T-helper 1 cell treated with Interleukin-12 subunit alpha and Interleukin-12 subunit beta and Interleukin-4 antibody, amounts not matched to agents 30 ng/mL and 1 ng/mL, for 36 hours (primary cell): ENCODE data around the gene ZNF446. TPM values are rescaled to one million over a fixed set of nuclear protein-coding genes. Genes with fewer than 3 reads are reported as not detected.
"Not testable (repeated sequence)": the region's sequence is repeated elsewhere in the genome, so short reads cannot be mapped to it uniquely, and the experiment has no call there.

ENCODE experiments used
- intact Hi-C: fragments of 100-400 bp; cut with micrococcal nuclease; formaldehyde crosslinking; loops from one replicate; pipeline ENCODE4 v1.15.1; 2024
- total RNA-seq: library from RNA; stranded (reverse); gene quantifications from 2 replicates; pipeline ENCODE4 v1.2.3, GENCODE V29; 2022

ZNF446 gene
- total RNA-seq, 1 donor from 2014 or later, result 7.8 TPM

DNA sequence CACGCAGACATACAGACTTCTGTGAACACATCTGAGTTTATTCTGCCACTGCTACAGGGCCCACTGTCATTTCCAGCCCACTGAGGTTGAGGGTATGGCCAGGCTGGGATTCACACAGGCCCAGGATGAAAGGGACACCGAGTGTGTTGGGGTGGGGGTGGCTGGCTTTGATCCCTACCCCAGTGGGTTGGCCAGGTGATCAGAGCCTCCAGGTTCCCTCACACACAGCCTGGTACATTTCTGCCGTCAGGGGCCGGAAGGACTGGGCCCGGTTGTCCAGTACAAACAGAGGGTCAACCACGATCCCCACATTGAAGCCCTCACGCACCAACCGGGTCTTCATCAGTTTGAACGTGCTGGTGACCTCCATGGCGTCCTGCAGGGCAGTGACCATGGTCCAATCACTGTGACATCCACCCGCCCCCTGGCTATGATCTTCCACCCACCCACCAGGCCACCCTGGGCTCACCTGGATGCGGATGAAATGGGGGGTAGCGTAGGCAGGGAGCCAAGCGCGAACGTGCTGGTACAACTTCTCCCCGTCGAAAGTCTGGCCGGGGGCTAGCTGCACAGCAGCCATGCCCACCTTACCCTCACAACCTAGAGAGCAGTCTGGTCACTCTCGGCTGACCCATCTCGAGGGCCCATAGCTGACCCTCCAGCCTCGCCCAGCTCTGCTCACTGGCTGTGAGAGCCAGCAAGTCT is 22.3 kb downstream of the ZNF446 start:
- intact Hi-C loops, result loop anchor here (1.0 kb wide), 16 partner anchors 16 to 193 kb away; partner anchors contain the start of genes ERVK3-1, MZF1, RPS5 and TRIM28

DNA sequence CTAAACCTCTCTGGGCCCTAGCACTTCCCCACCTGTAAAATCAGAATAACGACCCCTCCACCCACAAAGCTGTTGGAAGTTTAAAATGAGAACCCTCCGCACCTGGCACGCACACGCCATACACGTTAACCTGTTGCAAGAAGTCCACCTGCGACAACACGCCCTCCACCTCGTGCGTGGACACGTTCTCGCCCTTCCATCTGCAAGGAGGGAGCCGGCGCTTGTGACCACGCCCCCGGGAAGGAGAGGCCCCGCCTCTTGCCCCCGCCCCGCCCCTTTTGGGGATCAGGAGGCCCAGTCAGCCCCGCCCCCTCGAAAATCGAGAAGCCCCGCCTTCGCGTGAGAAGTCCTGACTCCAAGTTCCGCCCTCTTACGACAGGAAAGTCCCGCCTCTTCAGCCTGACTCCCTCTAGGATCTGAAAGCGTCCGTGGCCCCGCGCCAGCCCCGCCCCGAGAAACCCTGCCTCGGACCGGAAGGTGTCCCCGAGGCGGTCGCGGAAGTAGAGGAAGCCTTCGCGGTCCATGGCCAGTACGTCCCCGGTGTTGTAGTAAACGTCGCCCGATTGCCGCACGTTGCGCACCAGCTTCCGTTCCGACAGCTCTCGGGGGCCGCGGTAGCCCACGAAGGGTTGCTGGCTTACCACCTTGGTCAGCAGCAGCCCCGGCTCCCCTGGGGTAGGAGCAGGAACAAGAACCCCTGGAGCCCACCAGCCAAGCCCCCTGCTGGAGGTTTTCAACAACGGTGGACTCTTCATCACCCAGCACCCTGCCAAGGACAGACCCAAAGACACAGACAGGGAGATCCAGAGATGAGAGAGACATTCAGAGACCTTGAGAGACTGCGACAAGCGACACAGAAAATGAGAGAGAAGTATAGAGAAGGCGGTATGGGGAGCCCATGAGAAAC is 23.1 kb downstream of the ZNF446 start:
- intact Hi-C loops, result loop anchor here (1.0 kb wide), 16 partner anchors 15 to 194 kb away; partner anchors contain the start of genes ERVK3-1, MZF1, RPS5 and TRIM28

DNA sequence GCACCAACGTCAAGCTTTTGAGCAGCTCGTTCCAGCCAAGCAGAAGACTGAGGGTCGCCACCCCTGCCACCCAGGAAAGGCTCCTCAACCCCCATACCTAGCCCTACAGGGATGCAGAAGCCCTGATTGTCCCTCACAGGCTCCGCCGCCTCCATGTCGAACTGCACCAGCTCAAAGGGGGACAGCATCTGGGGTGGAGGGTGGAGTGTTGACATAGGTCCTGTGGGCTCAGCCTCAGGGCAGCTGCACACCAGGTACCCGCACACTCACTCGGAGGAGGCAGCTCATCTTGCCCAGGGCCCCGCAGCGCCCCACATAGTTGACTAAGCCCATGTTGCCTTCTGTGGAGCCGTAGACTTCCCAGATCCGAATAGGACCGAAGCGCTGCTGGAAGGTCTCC is 24.1 kb downstream of the ZNF446 start:
- intact Hi-C loops, result no loop called here

DNA sequence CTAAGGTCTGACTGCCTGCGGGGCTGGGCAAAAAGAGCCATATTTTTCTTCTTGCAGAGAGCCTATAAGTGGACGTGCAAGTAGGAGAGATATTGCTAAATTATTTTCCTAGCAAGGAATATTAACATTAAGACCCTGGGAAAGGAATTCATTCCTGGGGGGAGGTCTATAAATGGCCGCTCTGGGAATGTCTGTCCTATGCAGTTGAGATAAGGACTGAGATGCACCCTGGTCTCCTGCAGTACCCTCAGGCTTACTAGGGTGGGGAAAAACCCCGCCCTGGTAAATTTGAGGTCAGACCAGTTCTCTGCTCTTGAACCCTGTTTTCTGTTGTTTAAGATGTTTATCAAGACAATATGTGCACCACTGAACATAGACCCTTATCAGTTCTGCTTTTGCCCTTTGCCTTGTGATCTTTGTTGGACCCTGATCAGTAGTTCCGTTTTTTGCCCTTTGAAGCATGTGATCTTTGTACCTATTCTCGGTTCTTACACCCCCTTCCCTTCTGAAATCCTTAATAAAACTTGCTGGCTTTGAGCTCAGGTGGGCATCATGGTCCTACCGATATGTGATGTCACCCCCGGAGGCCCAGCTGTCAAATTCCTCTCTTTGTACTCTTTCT is 31.6 kb downstream of the ZNF446 start:
- intact Hi-C loops, result not testable (repeated sequence)

DNA sequence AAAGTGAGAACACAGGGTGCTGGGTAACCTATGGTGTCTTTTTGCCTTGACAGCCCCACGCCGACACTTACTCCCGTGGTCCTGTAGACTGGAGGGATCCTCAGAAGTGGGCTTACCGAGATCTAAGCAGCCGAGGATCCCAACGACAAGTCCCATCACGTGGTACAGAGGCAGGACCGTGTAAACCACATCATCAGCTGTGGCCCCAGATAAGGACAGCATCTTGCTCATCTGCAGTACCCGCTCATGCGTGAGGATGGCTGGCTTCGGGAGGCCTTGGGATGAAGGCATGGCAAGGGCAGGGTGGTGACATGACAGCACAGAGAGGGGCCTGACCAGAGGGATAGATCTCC is 33.6 kb downstream of the ZNF446 start:
- intact Hi-C loops, result no loop called here

DNA sequence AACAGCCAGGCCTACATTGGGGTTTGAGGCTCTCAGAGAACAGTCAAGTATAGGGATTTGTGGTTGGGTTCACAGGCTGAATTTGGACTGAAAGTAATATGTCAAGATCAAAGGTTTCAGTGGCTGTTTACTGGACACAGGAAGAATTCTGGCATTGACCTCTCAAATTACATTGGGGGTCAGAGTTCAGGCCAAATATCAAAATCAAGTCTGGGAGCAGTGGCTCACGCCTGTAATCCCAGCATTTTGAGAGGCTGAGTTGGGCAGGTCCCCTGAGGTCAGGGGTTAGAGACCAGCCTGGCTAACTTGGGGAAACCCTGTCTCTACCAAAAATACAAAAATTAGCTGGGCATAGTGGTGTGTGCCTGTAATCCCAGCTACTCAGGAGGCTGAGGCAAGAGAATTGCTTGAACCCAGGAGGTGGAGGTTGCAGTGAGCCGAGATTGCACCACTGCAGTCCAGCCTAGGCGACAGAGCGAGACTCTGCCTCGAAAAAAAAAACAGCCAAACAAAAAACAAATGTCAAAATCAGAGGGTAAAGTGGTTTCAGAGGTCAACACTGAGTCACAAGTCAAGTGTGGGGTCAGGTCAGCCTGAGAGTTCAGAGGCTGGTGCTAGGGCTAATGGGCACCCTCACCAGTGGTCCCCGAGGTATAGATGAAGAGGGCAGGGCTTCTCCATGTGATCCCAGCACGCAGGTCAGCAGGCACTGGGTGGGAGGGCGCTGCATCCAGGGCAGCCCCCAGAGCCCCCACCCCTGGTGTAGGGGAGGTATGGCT is 34.1 kb downstream of the ZNF446 start:
- intact Hi-C loops, result no loop called here

DNA sequence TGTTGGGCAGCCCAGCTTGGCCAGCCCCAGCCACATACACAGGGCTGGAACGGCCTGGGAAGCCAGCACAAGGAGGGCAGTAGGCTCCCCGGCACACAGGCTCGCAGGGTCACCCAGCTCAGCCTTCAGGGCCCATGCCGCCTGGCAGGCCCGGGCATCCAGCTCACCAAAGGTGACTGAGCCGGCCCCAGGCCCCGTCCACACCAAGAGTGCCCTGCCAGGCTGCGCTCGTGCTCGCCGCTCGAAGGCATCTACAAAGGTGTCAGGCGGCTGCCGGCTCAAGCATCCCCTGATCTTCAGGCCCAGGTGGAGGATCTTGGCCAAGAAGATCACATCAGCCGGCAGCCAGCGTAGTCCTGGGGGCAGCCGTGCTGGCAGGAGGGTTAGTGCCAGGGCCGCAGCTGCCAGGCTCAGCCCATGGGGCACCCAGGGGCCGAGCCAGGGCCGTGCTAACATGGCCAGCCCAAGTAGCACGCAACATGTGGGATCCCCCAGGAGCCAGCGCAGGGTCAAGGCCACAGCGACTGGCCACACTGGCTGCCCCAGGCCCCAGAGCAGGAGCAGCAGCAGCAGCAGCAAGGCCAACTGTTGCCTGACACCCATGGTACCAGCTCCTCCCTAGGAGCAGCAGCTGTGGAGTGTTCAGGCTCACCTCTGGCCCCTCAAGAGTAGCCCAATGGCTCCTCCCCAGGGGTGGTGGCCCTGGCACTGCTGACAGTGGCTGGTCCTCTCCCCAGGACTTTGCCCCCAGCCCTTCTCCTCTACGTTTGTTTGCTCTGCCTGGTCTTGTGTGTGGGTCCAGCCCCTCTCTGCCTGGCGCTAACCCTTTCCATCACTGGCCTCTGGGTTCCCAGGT is 35.4 kb downstream of the ZNF446 start, which contains the start of gene SLC27A5:
Gene SLC27A5, minus strand, starts transcription at position 640 of the 856 bp plus-strand sequence. Its CDS starts 37 bp downstream, at position 603.
- intact Hi-C loops, result no loop called here

DNA sequence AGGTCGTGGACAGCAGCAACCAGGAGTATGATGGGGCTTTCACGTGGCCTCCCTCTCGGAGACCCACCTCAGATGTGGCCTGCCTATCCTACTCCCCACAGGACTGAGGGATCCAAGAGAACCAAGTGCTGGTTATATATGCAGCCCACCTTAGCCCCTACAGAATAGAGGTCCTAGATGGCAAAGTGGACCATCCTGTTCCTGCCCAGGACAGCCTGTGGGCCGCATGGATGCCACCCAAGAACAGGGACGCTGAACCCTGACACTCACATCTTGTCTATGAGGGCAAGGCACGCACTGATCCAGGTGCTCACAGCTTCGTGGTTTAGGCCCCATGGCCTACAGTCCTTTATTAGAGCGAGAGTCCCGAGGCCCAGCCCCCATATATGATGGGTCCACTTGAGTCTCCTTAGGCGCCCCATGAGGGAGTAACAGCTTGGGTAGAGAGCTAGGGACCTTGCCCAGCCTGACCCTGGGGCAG is 37.1 kb downstream of the ZNF446 start:
- intact Hi-C loops, result no loop called here

DNA sequence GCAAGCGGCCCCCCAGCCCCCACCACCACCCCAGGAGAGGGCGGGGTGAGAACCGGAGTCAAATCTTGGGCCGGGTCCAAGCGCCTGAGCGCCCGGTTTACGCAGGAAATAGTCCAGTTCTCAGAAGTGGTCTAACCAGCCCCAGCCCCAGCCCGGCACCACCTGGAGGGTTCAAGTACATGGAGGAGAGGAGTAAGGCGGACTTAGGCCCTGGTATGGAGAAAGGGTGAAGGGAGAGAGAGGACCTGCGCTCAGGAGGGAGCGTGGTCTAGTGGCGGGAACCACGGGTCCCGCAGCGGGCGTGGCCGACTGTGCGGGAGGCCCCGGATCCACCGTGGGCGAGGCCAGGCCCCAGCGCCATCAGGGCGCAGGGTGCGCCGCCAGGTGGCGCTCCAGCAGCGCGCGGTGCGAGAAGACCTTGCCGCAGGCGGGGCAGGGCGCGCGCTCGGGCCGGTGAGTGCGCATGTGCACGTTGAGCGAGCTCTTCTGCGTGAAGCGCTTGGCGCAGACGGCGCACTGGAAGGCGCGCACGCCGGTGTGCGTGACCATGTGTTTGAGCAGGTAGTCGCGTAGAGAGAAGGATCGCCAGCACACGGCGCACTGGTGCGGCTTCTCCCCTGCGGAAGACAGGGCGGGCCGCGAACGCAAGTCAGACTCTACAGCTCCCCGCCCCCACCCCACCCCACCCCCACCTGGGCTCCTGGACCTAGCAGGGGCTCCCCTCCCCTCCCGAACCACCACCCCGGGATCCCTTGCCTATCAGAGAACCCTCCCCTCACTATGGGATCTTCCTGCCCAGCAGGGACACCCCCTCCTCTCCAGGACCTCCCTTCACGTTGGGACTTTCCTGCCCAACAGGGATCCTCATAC is 37.8 kb downstream of the ZNF446 start:
- intact Hi-C loops, result loop anchor here (1.0 to 2.0 kb wide), 9 partner anchors 15 to 209 kb away; partner anchors contain the start of genes CHMP2A, ERVK3-1, MZF1 and TRIM28

DNA sequence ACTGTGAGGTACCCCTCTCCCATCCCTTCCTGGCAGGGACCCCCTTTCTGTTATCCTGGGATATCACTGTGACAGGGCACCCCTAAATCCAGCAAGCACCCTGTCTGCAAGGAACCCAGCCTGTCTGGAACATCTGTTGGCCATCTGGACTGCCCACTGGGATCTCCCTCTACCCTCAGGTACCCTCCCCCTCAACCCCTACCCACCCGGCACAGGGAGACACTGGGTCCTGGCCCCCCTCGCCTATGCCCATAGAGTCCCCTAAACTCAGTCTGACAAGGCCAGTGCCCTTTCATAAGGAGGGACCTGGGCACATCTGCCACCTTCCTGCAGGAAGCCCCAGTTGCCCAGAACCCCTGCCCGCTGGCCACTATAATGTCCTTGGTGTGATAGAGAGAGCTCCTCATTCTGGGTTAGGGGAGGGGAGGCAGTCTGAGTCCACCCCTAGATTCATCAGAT is 38.4 kb downstream of the ZNF446 start:
- intact Hi-C loops, result loop anchor here (1.0 to 2.0 kb wide), 9 partner anchors 15 to 209 kb away; partner anchors contain the start of genes CHMP2A, ERVK3-1, MZF1 and TRIM28

DNA sequence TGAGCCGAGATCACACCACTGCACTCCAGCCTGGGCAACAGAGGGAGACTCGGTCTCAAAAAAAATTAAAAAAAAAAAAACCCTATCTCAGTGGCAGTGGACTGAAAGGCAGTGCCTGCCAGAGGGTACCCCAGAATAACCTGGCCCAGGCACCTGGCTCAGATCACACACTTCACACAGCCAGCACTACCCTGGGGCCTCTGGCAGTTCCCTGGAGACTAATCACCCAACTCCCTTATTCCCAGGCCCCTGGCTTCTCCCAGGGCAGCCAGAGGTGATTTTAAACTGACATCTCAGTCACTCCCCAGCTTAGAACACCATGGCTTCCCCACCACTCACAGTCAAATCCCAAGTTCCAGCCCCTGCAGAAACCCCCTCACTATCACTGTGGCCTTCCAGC is 39.1 kb downstream of the ZNF446 start:
- intact Hi-C loops, result loop anchor here (2.0 kb wide), 1 partner anchor 48 kb away; the partner anchor contains the start of gene ZNF324

DNA sequence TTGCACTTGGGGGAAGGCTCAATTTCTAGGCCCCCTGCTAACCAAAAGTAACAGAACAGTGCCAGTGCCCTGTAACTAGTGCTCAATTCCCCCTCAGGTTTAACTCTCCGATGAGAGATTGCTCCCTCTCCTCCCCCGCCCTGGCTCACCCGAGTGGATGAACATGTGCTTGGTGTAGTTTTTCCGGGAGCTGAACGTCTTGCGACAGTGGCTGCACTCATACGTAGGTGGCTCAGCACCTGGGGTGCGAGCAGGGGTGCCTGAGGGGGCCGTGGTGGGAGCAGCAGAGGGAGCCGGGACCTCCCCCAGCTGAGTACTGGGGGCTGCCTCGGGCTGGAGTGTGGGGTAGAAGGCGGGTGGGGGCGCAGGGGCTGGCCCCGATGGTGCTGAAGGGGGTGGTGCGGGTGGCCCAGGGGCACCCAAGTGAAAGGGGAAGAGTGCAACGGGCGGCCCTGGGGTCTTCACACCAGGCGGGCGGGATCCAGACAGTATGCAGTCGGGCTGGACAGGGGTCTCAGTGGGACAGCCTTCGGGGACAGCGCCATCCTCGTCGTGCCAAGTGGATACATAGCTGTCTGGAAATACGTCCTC is 40.2 kb downstream of the ZNF446 start:
- intact Hi-C loops, result no loop called here

DNA sequence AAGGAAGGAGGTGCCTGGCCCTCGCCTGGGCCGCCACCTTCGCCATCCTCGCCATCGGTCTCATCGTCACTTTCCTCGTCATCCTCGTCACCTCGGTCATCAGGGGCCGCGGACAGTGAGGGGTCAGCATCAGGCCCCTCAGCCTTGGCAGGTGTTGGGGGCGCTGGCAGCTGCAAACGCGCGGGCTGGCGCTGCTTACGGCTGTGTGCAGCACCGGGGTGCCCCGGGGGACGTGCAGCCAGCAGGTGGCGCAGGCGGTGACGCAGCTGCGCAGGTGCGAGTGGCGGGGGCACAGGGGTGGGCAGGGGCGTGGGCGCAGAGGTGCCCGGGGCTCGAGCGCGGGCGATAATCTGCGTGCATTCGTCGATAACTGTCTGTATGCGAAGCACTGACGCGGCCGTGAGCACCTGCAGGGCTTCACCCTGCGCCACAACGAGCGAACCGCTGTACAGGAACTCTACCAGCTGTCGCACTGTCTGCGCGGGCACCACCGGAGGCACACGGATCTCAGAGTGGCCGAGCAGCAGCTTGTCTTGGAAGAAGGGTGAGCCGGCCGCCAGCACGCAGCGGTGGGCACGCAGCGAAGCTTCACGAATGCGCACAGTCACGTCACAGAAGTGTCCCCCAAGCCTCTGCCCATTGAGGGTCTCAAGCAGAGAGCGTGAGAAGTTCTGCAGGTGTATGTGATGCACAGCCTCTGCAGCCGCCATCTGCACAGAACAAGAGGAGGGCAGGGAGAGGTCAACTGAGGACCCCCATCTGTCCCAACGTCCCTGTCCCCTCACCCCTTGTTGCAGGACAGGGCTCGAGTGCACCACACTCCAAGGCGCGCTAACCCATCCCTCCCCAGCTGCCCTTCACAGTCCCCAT is 41.0 kb downstream of the ZNF446 start:
- intact Hi-C loops, result no loop called here

DNA sequence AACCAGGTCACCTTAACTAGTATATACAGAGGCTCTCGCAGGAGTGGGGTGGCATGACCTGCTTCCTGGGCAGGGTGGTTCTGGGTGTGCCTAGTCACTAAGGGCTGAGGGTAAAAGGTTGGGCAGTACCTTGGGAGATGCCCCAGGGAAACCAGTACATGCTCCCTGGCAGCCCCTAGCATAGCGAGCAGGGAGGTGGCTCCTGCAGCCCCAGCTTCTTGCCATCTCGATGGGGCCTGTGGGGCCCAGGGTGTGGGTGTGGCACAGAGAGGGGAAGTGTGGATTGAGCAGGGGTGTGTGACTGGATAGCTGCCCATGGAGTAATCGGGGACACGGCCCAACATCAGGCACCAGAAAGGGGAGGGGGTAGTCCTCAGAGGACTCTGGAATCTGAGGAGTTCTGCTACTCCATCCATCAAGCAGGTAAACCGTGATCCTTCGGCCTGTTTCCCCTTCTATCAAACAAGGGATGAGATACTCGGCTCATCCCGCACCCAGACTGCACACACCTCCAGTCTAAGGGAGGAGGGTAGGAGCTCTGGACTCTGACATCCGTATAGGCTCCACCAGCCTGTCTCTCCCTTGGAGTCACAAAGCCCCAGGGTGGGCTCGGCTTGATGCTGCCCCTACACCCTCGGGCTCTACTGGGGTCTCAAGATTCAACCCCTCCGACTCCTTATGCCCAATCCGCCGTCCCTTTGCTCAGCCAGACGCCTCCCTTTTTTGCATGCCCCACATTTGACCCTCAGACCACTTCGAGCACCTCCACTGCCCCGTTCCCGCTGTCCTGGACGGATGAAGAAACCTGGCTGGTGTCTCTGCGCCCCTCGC is 42.3 kb downstream of the ZNF446 start:
- intact Hi-C loops, result loop anchor here (1.0 kb wide), 19 partner anchors 19 to 1053 kb away; partner anchors contain the start of genes CHMP2A, MZF1, RPS5 and TRIM28

DNA sequence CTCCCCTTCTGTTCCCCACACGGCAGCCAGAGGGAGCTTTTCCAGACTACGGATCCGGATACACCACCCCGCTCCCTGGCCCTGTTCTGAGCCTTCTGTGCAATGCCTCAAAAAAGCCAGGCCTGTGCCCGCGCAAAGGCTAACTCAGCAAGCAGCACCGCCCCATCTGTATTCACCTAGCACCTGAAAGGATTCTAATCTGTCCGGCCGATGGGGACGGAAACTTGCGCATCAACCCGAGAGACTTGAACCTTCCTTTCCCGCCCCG is 42.9 kb downstream of the ZNF446 start:
- intact Hi-C loops, result loop anchor here (1.0 kb wide), 19 partner anchors 20 to 1054 kb away; partner anchors contain the start of genes CHMP2A, MZF1, RPS5 and TRIM28
